Measurements from ENCODE around the gene SPECC1L.
"Not testable (repeated sequence)": the region's sequence is repeated elsewhere in the genome, so short reads cannot be mapped to it uniquely, and the experiment has no call there.

The SPECC1L gene

DNA sequence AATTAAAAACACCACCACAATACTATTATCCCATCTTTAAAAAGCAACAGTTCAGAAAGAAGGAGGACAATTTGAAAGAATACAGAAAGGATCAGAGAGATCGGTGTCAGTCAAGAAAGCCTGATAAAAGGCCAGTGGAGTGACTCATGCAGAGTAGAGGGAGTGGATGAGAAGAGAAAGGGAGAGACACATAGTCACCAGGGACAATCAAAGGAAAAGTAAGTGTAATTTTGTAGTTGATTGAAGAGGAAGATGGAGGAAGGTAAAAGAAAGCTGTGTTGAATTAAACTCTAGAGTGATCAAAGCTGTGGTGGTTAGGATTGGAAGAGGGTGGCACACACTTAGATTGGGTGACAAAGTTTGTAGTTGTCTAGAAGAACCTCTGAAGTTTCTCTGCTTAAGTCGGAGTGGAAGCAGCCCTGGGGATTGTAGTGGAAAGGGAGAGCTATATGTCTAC is 14.1 kb downstream of the SPECC1L start:
- DNase-seq (ENCODE audit: low read depth), result no peak

DNA sequence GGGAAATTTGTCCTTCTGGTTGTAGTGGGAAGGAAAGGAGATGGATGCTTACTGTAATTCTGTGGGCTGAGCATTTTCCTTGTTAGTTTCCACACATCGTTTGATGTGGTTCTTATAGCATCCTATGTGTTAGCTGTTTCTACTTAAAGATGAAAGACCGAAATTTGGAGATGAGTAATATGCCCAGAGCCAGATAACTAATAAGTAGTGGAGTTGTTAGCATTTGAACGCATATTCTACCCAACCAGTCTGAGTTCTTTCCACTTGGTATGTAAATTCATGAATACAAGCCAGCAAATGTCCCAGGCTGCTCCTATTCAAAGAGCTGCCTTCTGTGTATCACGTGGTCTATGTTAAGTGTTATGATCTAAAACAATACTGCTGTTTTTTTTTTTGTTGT is 14.6 kb downstream of the SPECC1L start:
- DNase-seq (ENCODE audit: low read depth), result no peak

DNA sequence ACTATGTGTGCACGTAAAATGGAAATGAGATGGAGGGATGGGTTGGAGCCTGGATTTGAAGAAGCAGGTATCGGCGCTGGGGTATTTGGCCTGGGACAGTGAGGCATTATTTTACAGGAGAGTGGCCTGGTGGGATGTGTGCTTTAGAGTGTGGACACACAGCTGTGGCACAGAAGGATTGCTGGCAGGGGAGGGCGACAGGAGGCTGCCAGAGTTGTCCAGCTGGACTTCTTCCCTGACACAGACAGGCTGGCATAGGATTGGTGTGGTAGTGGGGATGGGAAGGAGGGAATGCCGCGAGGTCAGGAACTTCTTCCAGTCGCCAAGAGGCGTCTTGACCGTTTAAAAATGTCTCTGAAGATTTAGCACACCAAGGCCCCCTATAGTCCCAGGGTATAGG is 16.6 kb downstream of the SPECC1L start:
- not testable (repeated sequence) for DNase-seq (ENCODE audit: low read depth)

DNA sequence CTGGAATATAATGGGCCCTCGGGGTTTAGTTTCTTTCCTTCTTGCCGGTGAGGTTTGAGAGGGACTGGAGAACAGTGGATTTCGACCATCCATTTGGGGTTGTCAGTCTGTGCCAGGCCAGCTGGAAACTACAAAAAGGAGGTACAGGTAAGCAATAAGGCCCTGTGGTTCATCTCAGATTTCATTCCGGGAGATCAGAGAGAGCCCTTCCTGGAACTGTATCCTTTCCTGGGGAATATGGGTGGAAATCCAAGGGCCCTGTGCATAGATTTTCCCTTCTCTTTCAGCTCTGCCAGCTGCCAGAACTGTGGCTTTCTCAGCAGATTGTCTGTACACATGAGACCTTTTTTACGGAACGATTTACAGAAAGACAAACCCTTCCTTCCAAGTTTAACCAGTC is 17.2 kb downstream of the SPECC1L start:
- DNase-seq (ENCODE audit: low read depth), result not testable (repeated sequence)

DNA sequence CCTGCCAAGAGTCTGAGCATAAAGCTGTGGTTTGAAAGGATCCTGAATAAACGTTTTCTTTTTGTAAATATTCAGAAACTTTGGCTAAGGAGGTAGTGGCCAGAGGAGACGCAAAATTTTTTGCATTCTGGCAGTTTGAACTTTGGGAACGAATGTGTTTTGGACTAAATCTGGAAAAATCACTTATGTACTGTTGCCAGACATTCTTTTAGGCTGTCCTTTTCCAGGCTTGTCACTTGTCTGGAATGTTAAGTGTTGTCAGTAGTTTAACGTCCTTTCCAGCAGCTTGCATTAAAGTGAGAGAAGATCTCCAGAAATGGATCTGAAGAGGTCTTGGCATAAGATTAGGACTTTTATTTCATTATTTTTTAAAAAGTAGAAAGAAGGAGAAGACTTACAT is 18.5 kb downstream of the SPECC1L start:
- DNase-seq (ENCODE audit: low read depth), result peak; percentile 83

DNA sequence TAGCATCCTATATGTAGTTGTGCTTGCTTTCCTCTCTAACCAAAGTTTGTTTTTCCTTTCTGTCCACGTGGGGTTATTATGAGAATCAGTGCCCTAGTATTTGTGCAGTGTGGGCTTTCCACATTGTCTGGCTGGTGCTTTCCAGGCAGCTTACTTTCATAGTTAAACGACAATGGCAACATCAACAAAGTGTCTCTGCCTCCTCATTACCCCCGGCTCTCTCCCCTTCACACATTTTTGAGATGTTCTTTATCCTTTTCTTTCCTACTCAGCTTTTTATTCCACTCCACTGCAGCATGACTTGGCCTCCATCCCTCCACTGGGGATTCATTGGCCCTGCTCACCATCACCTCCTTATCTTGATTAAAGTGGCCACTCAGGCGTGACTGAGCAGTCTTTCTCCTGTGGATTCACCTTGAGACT is 19.1 kb downstream of the SPECC1L start:
- DNase-seq (ENCODE audit: low read depth), result no peak

DNA sequence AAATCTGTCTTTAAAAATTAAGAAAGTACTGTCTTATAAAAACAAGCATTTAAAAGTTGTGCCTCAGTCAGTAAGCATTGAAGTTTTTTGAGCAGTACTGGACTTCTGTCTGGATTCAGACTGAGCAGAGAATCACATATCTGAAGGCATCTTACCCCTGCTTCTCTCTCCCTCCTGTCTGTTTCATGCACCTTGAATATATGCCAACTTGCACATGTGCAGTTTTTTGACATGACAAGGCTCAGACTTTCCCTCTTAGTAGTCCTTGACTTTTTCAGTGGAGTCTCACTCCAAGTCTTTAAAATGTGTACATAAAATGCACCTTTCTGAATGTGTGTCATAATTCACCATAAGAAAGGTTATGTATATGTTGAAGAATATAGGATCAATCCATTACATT is 19.8 kb downstream of the SPECC1L start:
- DNase-seq (ENCODE audit: low read depth), result no peak

DNA sequence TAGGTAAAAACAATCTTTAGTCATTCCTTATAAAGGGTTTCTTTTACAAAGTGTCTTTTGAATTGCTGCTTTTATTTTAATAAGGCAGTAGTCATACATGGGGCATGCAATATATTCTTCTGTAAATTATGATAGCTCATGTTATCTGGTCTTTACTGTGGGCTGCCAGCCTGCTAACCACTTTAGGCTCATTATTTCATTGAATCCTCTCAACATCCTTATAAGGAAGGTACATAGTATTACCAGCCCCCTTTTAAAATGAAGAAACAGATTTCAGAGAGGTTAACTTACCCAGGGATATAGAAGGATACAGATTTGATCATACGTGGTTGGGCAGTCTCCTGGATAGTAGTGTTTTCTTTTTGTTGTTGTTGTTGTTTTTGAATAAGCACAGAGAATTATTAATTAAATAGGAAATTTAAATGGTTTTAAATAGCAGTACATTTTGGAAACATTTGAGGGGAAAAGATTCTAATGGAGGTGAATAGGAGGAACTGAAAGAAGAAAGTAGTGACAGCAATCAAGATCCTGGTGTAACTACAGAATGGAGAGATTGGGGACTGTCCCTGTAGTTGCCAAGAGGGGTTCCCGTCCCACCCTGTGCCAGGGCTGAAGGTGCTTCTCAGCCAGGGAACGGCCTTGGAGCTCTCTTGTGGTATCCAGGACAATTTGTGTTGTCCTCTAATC is 21.0 kb downstream of the SPECC1L start:
- DNase-seq (ENCODE audit: low read depth), result no peak

DNA sequence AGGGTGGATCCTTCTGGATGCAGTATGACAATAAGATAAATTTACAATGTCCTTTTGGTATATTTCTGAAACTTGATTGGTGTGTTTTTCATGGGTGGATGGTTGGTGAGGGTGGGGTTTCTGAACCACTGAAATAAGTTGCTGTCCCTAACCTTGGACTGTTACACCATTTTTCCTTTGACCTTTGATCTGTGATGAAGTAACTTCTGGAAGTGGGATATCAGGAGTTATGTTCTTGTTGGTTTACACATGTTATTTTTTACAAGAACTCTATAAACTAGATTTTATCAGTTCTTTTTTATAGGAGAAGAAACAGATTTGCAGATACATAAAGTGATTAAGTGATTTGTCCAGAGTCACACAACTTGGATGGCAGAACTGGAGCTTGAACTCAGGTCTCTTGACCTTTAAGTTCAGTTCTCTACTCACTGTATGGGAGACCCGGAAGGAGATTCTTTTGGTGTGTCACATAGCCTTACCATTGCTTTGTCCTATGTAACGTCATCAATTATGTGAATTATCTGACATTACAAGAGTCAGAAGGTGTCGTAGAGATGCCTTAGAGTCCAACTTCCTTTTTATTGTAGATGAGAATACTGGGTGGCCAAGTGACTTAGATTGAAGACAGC is 21.7 kb downstream of the SPECC1L start:
- not testable (repeated sequence) for DNase-seq (ENCODE audit: low read depth)

DNA sequence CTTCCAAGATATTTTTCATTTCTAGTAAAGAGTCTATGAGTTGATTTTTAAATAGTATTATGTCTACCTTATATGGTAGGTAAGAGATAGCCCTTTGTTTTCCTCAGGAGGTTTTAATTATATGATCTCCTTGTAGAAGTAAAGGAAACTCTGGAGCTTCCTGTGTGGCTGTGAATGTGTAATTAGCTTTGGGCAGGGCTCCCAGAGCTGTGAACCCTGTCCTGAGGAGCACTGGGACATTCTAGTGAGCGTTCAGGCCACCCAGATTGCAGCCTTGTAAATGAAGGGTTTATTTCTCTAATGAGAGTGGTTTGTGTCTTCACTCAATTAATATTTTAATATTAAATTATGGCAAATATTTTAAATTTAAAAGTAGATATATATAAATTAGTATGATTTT is 24.3 kb downstream of the SPECC1L start:
- DNase-seq (ENCODE audit: low read depth), result not testable (repeated sequence)

DNA sequence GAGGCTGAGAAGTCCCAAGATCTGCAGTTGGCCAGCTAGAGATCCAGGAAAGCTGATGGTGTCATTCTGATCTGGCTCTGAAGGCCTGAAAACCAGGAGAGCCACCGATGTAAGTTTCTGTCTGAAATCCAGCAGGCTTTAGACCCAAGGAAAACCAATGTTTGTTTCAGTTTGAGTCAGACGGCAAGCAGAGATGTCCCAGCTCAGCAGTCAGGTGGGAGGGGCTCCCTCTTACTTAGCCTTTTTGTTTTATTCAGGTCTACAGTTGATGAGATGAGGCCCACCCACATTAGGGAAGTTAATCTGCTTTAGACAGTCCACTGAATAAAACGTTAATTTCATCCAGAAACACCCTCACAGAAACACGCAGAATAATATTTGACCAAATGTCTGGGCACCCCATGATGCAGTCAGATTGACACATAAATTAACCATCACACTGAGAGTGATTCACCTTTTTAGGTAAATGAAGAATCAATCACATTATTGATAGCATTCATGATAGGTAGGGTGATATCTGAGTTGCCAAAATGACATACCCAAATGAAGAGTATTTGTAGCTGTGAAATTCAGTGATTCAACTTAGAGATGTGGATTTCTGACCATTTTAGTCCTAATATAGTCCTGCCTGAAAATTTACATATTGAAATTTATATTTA is 28.0 kb downstream of the SPECC1L start:
- DNase-seq (ENCODE audit: low read depth), result not testable (repeated sequence)

DNA sequence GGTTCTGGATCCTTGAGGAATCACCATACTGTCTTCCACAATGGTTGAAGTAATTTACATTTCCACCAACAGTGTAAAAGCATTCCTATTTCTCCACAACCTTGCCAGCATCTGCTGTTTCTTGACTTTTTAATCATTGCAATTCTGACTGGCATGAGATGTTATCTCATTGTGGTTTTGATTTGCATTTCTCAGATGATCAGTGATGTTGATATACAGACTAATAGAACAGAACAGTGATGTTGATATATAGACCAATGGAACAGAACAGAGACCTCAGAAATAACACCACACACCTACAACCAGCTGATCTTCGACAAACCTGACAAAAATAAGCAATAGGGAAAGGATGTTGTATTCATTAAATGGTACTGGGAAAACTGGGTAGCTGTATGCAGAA is 29.9 kb downstream of the SPECC1L start:
- not testable (repeated sequence) for DNase-seq (ENCODE audit: low read depth)

DNA sequence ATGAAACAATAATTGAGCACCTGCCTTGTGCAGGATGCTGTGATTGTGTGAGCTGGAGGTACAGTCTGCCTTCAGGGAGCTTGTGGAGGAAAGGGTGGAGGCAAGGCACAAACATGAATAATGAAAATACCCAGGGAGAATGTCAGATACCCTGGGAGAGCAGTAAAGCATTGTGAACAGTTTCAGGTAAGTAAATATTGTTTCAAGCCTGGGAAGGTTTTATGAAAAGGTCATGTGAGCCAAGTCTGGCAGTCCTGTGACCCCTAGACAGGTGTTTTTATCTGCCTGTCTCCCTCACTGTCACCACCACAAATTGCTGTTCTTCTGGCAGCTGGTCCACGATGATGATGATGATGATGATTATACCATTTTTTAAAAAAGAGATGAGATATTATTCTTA is 32.0 kb downstream of the SPECC1L start:
- DNase-seq (ENCODE audit: low read depth), result no peak

DNA sequence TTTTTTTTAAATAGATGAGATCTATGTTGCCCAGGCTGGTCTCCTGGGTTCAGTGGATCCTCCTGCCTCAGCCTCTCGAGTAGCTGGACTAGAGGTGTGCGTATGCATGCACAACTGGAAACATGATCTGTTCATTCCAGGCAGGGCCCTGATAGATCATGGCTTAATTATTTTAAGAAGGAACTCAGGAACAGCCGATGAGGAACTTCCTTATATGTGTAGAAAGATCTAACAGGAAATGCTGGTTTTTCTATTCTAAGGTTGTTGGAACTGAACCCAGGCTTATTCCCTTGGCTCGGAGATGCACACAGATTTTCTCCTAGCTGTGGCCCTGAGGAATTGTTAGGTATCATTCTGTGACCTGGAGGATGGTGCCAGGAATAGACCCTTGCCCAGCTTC is 32.4 kb downstream of the SPECC1L start:
- no peak for DNase-seq (ENCODE audit: low read depth)

DNA sequence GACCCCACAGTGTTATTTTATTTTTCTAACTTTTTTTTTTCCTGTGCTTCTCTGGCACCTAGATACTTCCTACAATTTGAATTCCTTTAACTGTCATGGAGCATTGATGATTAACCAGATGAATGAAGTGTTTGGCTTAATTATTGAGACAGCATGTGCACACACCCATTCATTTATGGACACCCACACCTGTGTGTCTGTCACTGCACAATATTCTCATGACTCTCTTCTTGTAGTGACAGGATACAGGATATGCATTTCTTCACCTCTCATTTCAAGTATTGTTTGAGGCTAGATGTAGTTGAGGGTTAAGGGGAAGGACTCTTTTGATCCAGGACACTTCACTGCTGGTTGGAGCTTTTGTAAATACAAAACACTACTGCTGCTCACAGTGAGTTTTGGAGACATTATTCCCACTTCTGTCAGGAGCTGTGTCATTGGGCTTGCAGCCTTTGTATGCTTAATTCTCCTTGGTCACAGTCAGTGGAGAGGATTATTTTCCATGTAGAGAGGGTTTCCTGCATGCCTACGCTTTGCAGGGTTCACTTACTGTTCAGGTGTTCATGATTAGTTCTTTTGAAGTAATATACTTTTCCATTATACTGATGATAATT is 33.5 kb downstream of the SPECC1L start:
- DNase-seq (ENCODE audit: low read depth), result no peak

DNA sequence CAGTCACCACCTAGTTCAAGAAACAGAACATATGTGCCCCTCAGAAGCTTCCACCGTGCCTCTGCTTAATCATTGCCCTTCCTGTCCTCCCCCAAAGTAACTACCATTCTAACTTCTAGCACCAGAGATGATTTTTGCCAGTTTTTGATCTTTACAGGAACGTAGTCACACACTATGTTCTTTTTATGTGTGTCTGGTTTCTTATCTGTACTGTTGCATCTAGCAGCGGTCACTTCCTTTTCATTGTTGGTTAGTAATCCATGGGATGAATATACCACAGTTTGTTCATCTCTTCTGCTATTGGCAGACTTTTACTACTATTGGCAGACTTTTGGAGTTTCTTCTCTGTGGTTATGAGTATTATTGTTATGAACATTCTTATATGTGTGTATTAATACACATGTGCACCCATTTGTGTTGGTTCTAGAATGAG is 34.6 kb downstream of the SPECC1L start:
- DNase-seq (ENCODE audit: low read depth), result no peak

DNA sequence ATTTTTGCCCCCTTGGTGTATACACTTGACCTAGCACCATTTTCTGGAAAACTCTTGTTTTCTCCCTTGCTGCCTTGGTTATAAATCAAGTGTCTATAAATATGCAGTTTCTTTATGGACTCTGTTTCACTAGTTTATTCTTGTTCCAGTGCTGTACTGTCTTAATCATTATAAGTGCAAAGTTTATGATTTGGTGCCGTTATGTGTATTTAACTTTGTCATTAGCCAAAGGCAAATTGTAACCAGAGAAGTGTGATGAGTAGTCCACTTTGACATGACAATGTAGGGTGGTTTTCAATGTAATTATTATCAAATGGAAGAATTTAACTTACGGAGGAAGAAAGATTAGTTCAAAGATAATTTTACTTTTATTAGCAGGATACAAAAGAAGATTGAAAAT is 40.3 kb downstream of the SPECC1L start:
- no peak for DNase-seq (ENCODE audit: low read depth)

DNA sequence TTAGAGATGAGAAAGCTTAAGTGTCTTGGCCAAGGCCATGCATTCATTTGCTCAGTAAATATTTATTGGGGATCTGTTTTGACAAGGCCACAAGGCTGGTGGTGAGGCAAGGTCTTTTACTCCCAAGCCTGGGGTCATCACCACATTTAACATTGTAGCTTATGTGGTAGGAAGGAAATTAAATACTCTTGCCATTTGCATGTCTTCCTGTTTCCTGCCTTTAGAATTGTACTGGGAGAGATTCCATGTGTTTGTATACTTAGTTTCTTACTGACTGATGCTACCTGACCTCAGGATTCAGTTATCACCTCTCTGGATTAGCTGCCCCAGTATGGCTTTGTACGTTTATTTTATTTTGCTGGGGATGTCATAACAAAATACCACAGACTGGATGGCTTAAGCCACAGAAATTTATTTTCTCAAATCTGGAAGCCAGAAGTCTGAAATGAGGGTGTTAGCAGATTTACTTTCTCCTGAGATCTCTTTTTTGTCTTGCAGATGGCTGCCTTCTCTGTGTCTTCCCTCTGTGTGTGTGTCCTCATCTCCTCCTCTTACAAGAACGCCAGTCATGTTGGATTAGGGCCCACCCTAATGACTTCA is 44.8 kb downstream of the SPECC1L start:
- DNase-seq (ENCODE audit: low read depth), result no peak

DNA sequence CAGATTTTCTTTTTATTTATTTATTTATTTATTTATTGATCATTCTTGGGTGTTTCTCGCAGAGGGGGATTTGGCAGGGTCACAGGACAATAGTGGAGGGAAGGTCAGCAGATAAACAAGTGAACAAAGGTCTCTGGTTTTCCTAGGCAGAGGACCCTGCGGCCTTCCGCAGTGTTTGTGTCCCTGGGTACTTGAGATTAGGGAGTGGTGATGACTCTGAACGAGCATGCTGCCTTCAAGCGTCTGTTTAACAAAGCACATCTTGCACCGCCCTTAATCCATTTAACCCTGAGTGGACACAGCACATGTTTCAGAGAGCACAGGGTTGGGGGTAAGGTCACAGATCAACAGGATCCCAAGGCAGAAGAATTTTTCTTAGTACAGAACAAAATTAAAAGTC is 45.6 kb downstream of the SPECC1L start:
- not testable (repeated sequence) for DNase-seq (ENCODE audit: low read depth)

DNA sequence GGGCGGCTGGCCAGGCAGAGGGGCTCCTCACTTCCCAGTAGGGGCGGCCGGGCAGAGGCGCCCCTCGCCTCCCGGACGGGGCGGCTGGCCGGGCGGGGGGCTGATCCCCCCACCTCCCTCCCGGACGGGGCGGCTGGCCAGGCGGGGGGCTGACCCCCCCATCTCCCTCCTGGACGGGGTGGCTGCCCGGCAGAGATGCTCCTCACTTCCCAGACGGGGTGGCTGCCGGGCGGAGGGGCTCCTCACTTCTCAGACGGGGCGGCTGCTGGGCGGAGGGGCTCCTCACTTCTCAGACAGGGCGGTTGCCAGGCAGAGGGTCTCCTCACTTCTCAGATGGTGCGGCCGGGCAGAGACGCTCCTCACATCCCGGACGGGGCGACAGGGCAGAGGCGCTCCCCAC is 46.9 kb downstream of the SPECC1L start:
- not testable (repeated sequence) for DNase-seq (ENCODE audit: low read depth)

DNA sequence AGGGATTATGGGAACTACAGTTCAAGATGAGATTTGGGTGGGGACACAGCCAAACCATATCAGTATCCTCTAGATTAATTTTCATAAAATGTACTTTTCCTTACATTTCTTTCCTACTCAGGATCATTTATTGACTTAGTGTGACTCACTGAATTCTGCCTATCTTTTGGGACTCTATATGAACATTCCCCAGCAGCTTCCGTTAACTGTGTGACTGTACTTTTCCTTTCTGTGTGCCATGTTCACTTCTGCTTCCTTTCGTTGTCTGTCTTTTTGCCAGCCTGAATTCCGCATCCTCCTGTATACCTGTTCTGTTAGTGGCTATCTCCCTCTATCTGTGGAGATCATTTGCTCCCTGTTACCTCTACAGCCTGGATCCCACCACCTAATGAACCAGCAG is 48.8 kb downstream of the SPECC1L start:
- DNase-seq (ENCODE audit: low read depth), result peak; percentile 26

DNA sequence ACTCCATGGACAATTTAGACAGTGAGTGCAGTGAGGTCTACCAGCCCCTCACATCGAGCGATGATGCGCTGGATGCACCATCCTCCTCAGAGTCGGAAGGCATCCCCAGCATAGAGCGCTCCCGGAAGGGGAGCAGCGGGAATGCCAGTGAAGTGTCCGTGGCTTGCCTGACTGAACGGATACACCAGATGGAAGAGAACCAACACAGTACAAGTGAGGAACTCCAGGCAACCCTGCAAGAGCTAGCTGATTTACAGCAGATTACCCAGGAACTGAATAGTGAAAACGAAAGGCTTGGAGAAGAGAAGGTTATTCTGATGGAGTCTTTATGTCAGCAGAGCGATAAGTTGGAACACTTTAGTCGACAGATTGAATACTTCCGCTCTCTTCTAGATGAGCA is 51.4 kb downstream of the SPECC1L start:
- DNase-seq (ENCODE audit: low read depth), result no peak
